Measurements from ENCODE around the gene THAP3. TPM values are rescaled to one million over a fixed set of nuclear protein-coding genes. Genes with fewer than 3 reads are reported as not detected.
"Not testable (repeated sequence)": the region's sequence is repeated elsewhere in the genome, so short reads cannot be mapped to it uniquely, and the experiment has no call there.

The THAP3 gene
- total RNA-seq, 1 experiment from 2014 or later, result 14.6 TPM

DNA sequence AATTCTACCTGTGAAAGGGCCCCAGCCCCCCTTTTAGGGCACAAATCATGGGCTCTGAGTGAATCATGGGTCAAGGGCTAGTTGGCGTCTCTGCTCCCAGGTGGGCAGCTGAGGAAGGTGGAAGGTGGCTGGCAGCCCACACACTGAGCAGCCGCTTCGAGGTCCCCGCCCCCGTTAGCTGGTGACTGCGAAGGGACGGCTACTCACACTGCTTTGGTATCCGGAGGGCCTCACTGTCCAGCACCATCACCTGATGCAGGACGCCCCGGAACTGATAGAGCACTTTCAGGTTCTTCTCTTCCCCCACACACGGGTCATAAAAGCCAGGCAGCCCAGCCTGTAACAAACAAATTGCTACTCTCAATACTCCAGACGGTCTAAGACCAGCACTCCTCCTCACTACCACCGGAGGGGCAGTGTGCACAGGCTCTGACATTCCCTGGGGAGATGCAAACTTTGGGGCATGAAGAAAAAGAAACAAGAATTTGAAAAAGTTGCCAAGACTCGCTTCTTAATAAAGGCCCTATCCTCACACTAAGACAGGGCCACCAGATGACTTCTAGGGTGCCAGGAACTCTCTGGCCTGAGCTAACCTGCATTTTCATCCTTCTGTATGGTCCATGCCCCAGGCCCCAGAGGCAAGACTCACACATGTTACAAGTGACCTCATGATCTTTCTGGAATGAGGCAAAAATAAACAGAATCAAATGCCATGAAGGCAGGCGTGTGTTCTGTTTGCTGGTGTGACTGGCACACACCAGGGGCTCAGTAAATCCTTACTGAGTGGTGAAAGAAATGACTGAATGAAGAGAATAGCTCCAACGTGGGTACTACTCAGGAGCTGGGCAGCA is 11.5 kb downstream of the THAP3 start:
- no peaks in the 10 kb centered on the region for H3K4me1 ChIP-seq (replicated peaks; ENCODE audit: insufficient read depth)
- H3K9me2 ChIP-seq (ENCODE audit: insufficient read depth), result no peaks in the 10 kb centered on the region
- H2AFZ ChIP-seq, result no peak overlapping the region
- CTCF ChIA-PET, result no interaction called here
- BruUV-seq (replicated peaks), result no TSS peak
- POLR2A ChIA-PET (ENCODE audit: unreplicated experiment), result interaction anchor here (0.6 kb wide), 1 partner anchor 19 kb away, joined by 5 read pairs; no protein-coding TSS in a partner anchor
- H3K79me2 ChIP-seq (ENCODE audit: low read depth), result no peaks in the 10 kb centered on the region
- intact Hi-C loops (cut with micrococcal nuclease; ENCODE audit: unreplicated experiment), result no loop called here
- no peak for DNase-seq
- H3K9me3 ChIP-seq (ENCODE audit: insufficient read depth, low read depth), result no peaks in the 10 kb centered on the region
- H3K36me3 ChIP-seq (ENCODE audit: low read depth), result no peaks in the 10 kb centered on the region
- TF ChIP-seq EZH2 (IDR thresholded peaks at IDR 0.05; ENCODE audit: low read depth), result no peak
- TF ChIP-seq, protein P1, sequence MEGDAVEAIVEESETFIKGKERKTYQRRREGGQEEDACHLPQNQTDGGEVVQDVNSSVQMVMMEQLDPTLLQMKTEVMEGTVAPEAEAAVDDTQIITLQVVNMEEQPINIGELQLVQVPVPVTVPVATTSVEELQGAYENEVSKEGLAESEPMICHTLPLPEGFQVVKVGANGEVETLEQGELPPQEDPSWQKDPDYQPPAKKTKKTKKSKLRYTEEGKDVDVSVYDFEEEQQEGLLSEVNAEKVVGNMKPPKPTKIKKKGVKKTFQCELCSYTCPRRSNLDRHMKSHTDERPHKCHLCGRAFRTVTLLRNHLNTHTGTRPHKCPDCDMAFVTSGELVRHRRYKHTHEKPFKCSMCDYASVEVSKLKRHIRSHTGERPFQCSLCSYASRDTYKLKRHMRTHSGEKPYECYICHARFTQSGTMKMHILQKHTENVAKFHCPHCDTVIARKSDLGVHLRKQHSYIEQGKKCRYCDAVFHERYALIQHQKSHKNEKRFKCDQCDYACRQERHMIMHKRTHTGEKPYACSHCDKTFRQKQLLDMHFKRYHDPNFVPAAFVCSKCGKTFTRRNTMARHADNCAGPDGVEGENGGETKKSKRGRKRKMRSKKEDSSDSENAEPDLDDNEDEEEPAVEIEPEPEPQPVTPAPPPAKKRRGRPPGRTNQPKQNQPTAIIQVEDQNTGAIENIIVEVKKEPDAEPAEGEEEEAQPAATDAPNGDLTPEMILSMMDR (conservative IDR thresholded peaks at IDR 0.05), result no peak
- no peaks in the 10 kb centered on the region for H4K20me1 ChIP-seq (ENCODE audit: insufficient read depth)
- H3K4me2 ChIP-seq, result no peak overlapping the region
- H3F3A ChIP-seq (ENCODE audit: insufficient read depth, low read depth), result no peaks in the 10 kb centered on the region
- no peaks in the 10 kb centered on the region for H3K27me3 ChIP-seq (ENCODE audit: insufficient read depth, low read depth)
- H3K27ac ChIP-seq, result no peak overlapping the region
- H3K4me3 ChIP-seq, result no peak overlapping the region

DNA sequence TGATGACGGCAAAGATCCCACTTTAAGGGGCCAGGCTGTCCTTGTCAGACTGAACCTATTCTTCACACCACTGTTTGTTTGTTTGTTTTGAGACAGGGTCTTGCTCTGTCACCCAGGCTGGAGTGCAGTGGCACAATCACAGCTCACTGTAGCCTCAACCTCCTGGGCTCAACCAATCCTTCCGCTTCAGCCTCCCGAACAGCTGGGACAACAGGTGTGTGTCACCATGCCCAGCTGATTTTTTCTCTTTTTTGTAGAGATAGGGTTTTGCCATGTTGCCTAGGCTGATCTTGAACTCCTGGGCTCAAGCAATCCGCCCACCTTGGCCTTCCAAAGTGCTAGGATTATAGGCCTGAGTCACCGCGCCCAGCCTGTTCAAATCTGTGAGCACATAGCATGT is 12.1 kb downstream of the THAP3 start:
- H3K9me2 ChIP-seq (ENCODE audit: insufficient read depth); BruUV-seq (replicated peaks); CTCF ChIA-PET; DNase-seq; H2AFZ ChIP-seq; H3K79me2 ChIP-seq (ENCODE audit: low read depth); H4K20me1 ChIP-seq (ENCODE audit: insufficient read depth); H3K27me3 ChIP-seq (ENCODE audit: insufficient read depth, low read depth); H3K4me1 ChIP-seq (replicated peaks; ENCODE audit: insufficient read depth); H3K36me3 ChIP-seq (ENCODE audit: low read depth); H3K27ac ChIP-seq; intact Hi-C loops (cut with micrococcal nuclease; ENCODE audit: unreplicated experiment); H3K9me3 ChIP-seq (ENCODE audit: insufficient read depth, low read depth); H3K4me2 ChIP-seq; H3K4me3 ChIP-seq; H3F3A ChIP-seq (ENCODE audit: insufficient read depth, low read depth): not testable (repeated sequence)
- POLR2A ChIA-PET (ENCODE audit: unreplicated experiment), result interaction anchor here (0.6 kb wide), 1 partner anchor 18 kb away, joined by 5 read pairs; no protein-coding TSS in a partner anchor

DNA sequence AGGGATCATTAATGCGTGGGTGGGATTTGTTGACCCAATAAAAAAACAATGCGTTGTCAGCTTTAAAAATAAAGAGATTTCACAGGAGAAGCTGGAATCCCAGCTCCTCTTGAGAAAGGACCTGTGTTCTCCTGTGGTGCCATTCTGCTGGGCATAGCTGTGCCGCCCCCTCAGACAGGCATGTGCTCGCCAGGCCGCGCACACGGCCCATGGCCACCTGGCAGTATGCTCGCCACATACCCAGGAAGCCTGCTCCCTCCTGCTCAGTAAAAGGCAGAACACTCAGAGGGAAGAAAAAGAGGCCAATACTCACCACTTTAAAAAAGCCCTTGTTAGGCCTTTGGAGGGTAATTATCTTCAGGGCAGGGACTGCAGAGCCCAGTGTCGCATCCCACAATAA is 13.1 kb downstream of the THAP3 start:
- H3K36me3 ChIP-seq (ENCODE audit: low read depth), result no peaks in the 10 kb centered on the region
- intact Hi-C loops (cut with micrococcal nuclease; ENCODE audit: unreplicated experiment), result no loop called here
- H3F3A ChIP-seq (ENCODE audit: insufficient read depth, low read depth), result no peaks in the 10 kb centered on the region
- no peaks in the 10 kb centered on the region for H4K20me1 ChIP-seq (ENCODE audit: insufficient read depth)
- no peak overlapping the region for H3K4me2 ChIP-seq
- H3K27ac ChIP-seq, result no peak overlapping the region
- DNase-seq, result no peak
- no peaks in the 10 kb centered on the region for H3K9me3 ChIP-seq (ENCODE audit: insufficient read depth, low read depth)
- no peak overlapping the region for H3K4me3 ChIP-seq
- no peaks in the 10 kb centered on the region for H3K27me3 ChIP-seq (ENCODE audit: insufficient read depth, low read depth)
- no TSS peak for BruUV-seq (replicated peaks)
- ChIA-PET POLR2A (ENCODE audit: unreplicated experiment) (no interaction called here), CTCF (no interaction called here)
- no peaks in the 10 kb centered on the region for H3K79me2 ChIP-seq (ENCODE audit: low read depth)
- no peaks in the 10 kb centered on the region for H3K4me1 ChIP-seq (replicated peaks; ENCODE audit: insufficient read depth)
- H2AFZ ChIP-seq, result no peak overlapping the region
- TF ChIP-seq, protein P1 (conservative IDR thresholded peaks at IDR 0.05), result no peak
- no peak for TF ChIP-seq EZH2 (IDR thresholded peaks at IDR 0.05; ENCODE audit: low read depth)
- no peaks in the 10 kb centered on the region for H3K9me2 ChIP-seq (ENCODE audit: insufficient read depth)

Measured in PC-9 (cell line).